NOMO-1 (cell line): Measurements from ENCODE around the gene CXADR.
"Not testable (repeated sequence)": the region's sequence is repeated elsewhere in the genome, so short reads cannot be mapped to it uniquely, and the experiment has no call there.

Source experiments
- DNase-seq, 2 experiments: peaks; one replicate each; lab custom pipeline; 2025; ENCODE audit not compliant: unreplicated experiment in 2 of 2; lab: John Stamatoyannopoulos, UW

CXADR gene

DNA sequence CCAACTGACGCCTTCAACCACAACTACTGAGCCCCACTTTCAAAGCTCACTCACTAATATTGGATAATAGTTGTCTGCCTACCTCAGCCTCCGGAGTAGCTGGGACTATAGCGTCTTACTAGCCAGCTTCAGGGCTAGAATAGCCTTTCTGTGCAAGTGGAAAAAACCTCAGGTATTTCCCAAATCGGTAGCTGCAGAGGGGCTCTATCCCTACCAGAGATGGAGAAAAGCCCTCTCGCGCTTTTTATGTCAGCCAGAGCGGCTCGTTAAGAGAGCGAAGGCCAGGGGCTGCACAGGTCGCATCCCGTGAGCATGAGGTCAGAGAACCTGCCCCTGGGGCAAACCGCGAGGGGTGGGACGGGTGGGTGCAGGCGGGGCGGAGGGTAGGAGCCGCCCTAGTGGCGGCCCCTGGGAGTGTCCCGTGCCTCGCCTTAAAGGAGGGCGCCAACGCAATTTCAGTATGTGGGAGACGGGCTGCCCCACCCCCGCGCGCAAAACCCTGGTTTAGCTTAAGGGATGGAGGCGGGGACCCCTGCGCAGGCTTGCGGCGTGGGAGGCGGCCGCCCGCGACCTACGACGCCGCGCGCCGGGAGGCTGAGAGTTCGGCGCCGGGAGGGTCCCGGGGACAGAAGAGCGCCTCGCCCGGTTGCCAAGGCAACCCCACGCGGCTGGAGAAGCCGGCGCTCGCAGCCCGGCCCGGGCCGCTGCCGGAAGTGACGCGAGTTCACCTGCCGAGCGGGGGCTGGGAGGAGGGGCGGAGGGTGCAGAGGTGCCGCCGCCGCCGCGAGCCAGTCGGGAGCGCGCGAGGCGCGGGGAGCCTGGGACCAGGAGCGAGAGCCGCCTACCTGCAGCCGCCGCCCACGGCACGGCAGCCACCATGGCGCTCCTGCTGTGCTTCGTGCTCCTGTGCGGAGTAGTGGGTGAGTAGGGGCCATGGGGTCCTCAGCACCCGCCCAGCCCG, at the start of gene CXADR:
Gene CXADR, plus strand, starts transcription at position 791 of the 961 bp plus-strand sequence. Its CDS starts 87 bp downstream, at position 878.
- peak; percentile 7 to 13 for DNase-seq

DNA sequence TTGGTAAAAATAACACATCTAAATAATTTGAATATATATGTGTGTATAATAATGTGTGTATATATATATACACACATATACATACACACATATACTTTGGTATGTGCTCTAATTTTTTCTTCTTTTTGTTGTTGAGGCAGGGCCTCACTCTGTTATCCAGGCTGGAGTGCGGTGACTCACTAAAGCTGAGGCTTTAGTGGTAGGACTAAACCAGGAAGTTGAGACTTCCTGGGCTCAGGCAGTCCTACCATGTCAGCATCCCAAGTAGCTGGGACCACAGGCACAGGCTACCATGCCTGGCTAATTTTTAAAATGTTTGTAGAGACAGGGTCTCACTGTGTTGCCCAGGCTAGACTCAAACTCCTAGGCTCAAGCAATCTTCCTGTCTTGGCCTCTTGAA, 46.7 kb upstream of the CXADR start:
- DNase-seq: no peak

DNA sequence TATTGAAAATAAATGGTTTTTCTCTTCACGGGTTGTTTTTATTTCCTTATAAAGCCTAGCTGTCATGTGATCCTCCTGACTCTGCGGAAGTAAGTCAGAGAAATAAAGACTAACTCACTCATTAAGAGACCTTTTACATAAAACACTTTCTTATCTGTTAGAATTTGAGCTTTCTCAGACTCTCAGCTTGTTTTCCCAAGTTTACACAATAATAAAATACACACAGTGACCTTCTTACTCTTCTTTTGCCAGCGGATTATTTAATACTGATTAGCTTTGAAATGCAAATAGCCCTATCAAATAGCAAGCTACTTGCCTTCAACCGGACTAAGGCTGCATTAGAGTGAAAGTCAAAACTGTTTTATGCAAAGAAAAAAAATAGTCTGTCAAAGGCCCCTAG, 45.5 kb upstream of the CXADR start:
- DNase-seq: no peak

DNA sequence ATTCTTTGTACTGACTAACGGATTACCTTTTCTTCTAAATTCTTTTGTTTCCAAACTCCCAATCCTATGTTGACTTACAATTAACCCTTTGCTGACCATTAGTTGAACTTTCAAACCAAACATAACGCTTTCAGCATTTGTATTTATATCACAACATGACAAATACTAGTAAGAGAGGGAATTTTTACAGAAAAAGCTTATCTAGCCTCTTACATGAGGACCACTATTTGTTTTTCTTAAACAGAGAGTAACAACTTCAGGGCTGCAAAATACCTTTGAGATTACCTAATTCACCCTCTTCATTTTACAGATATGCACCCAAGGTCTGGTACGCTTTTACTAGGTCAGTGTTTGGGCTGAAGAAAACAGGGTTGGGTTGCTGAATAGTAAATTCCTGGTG, 45.0 kb upstream of the CXADR start:
- no peak for DNase-seq

DNA sequence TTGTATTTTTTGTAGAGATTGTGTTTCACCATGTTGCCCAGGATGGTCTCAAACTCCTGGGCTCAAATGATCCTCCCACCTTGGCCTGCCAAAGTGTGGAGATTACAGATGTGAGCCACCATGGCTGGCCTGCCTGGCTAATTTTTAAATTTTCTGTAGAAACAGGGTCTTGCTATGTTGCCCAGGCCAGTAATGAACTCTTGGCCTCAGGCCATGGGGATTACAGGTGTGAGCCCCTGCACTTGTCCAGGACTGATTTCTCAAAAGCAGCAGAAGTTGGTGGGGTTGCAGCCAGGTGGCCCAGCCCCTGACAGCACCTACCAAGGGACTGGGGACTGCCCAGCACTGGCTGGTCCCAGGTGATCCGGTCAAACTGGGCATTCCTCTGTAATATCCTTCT, 44.1 kb upstream of the CXADR start:
- no peak for DNase-seq

DNA sequence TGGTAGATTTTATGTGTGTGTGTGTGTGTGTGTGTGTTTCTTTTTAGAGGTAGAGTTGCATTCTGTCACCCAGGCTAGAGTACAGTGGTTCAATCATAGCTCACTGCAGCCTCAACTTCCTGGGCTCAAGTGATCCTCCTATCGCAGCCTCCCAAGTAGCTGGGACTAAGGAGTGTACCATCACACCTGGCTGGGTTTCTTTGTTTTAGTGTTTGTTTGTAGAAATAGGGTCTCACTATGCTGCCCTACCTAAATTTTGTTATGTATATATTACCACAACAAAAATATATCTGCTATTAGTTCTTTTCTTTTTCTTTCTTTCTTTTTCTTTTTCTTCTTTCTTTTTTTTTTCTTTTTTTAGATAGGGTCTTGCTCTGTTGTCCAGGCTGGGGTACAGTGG, 43.1 kb upstream of the CXADR start:
- DNase-seq: no peak

DNA sequence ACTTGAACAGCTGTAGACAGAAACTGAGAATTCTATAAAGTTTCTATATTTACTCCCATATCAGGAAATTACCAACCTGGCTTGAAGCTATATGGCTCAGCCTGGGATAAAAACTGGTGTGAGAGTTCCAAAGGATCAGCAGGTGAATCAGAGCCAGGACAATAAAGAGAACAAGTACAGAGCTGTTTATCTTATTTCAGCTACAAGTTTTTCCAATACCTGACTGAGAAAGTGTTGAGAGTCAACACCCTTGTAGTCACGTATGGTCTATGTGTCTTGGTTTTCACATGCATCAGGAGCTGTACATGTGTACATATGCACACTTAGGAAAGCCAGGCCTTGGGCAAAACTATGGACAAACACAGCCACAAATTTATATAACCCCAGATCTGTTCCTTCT, 40.7 kb upstream of the CXADR start:
- no peak for DNase-seq

DNA sequence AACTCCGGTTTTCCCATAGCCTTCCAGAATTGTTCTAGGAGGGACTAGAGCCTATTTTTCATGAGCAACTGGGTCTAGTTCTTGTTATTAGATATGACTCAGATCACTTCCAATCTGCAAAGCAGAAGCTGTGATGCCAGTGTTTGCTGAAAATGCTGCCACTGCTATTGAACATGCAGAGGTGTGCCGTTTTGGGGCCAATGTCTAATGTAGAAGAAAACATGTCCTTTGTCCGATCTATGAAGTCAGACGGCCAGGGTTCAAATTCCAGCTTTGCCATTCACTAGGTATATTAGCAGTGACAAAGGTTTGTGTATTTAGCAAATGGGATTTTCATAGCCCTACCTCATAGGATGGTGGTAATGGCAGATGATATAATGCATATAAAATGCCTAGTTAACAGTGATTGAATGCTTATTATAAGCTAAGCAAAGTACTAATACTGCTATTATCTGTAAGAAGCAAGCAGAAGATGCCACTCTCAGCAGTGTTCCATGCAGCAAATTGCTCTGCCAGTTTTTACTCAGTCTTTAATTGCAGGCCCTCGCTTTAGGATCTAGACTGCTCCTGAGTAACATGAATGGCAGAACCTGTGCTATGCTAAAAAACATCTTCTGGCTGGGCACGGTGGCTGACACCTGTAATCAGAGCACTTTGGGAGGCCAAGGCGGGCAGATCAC, 40.1 kb upstream of the CXADR start:
- DNase-seq: no peak

DNA sequence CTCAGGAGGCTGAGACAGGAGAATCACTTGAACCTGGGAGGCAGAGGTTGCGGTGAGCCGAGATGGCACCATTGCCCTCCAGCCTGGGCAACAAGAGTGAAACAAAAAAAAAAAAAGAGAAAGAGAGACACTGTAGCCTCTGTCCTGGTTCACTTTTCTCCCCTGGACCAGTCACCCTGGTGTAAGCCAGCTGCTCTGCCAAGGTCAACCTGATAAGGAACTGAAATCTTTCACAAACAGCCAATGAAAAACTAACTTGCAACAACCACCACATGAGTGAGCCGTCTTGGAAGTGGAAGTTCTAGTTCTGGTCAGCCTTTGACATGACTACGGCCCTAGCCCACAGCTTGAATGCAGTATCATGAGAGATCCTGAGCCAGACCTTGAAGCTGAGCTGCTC, 36.8 kb upstream of the CXADR start:
- peak; percentile 1 to 69 for DNase-seq

DNA sequence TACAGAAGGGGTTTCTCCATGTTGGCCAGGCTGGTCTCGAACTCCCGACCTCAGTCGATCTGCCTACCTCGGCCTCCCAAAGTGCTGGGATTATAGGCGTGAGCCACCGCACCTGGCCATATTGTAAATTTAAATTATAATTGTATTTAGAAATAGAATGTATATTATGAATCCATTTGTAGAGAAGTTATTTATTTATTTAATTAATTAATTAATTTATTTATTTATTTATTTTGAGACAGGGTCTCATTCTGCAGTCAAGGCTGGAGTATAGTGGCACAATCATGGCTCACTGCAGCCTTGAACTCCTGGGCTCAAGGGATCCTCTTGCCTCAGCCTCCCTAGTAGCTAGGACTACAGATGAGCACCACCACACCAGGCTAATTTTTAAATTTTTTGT, 34.7 kb upstream of the CXADR start:
- not testable (repeated sequence) for DNase-seq

DNA sequence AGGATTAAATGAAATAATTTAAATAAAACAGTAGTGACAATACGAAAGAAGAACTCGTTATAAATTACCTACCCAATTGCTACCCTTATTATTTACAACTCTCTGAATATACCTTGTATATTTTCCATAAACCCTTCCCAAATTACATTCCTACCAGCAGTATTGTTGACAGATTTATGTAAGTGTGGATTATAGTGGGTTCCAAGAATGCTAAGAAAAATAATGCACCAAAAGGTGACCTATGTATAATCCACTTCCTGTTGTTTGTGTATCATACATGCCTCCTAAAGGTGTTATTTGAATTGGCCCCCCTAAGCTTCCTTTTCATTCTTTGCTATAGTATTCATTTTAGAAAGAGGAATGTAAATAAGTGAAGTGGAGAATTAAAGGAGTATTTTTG, 33.2 kb upstream of the CXADR start:
- no peak for DNase-seq

DNA sequence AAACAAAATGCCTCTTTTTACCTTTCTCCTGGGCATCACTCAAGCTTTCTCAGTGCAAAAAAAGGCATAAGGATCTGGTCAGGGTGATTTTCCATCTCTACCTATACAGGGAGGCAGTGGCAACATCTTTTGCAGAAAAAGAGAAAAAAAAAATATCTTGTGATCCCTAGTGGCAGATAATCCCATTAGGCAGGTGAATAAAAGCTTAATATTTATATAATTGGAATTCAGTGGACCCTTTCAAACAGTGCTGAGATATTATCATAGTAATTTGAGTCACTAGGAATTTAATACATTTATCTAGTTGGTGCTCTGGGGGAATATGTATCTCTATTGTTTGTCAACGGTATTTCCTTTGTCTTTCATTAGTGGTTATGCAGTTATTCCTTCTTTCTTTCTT, 29.9 kb upstream of the CXADR start:
- DNase-seq: no peak

DNA sequence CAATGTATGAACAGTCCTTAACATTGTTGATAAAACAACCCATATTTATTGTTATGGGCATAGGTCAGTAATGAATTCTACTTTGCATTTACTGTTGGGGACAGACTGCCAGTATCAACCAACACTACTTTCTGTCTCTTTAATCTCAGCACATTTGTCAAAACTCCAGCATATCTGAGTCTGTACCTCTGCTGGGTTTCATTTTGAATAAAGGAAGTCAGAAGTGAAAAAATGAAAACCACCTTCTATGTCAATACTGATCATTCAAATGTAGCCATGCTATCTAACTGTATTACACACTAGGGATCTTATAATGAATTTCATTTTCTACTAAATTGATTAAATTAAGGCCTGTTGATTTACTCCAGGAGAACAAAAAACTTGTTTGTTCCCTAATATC, 24.2 kb upstream of the CXADR start:
- DNase-seq: no peak

DNA sequence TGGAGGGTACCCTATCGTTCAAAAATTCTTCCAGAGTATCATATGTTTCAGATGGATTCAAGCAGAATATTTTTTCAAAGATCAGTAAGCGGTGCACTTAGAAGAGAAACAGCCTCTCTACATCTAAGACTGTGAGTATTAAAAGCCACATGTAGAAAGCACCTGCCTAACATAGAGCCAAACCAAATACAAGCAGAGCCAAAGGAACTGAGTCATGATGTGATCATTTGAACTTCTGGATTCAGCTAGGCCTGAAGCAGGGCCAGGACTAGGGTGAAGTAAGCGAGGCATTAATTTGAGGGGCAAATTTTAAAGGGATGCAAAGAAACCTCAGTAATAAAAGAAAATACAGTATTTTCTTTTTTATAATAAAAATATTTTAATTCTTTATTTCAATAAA, 23.3 kb upstream of the CXADR start:
- DNase-seq: not testable (repeated sequence)

DNA sequence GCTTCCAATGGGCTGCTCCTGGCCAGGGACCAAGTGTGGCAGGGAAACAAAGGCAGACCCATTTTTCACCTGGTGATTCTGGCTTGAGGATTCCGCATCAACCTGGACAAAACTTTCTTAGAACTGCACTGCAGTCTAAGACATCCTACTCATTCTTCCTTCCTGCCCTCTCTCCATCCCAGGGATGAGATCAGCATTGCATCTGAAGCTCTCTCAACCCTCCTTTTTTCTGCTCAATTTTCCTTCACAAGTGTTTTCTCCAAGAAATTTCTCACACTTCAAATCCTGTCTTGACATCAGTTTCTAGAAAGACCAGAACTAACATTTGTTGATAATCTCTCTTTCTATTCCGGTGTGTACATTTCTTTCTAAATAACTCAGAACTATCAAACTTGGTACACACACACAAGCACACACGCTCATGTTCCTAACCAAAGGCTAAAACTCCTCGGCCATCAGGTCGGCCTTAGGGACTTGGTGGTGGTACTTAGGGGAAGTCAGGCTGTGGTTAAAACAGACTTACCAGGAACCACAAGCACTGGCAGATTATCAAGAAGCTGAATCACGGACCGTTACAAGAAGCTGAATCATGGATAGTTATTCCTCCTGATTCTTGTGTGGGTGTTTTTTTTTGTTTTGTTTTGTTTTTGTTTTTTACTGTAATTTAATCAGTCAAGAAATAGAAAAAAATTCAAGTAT, 21.0 kb upstream of the CXADR start:
- DNase-seq: peak in 1 of 2 experiments; percentile 56

DNA sequence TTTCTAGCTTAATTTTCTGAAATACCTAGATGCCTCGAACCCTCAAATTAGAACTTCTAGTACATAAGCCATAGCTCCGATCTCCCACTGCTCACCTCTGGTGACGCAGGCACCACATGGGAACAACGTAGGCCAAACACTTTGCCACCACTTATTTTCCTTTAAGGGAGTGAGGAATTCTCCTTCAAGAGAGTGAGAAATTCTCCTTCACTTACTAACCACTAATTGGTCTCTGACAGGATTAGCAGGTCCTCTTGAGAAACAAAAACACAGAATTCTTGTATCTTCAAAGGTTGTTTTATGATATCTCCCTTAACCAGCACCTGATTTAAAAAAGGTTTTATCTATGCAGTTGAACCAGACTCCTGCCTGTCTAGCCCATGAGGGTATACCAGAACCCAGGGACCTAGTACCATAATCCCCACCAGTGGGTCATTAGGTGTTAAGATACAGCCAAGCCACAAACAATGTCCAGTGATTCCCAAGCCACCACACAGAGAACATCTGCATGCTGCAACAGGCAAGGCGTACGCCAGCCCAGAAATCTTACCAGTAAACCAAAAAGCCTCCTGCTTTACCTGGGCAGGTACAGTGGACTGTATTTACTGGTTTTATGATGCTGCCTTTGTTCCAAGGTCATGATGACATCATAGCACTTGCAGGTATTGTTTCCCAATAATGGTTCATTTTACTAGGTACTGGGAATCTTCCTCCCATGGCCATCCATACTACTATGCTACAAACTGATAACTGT, 20.3 kb upstream of the CXADR start:
- no peak for DNase-seq

DNA sequence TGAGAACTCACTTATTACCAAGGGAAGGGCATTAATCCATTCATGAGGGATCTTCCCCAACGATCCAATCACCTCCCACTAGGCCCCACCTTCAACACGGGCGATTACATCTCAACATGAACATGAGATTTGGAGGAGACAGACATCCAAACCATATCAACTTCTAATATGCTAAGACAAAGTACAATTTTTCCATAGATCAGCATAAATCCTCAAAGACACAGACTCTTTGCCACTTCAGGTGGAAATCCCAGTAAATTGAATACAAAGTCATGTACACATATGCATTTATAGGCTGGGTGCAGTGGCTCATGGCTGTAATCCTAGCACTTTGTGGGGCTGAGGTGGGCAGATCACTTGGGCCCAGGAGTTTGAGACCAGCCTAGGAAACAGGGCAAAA, 18.8 kb upstream of the CXADR start:
- no peak for DNase-seq

DNA sequence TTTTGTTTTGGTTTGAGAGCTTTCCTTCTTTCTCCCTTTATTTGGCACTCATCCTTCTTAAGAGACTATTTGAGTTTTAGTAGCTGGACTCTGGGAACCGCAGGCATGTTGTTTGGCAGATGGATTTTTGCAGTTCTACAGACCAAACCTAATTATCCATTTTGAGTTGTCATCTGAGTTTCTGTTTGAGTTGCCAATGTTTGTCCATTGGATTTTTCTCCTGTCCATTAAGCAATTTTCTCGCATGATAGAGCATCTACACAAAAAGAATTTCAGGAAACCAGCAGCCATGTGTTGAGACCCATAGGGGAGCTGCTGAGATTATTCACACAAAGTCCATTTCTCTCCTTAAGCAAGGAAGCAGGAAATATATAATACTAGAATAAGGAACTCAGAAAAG, 17.2 kb upstream of the CXADR start:
- no peak for DNase-seq

DNA sequence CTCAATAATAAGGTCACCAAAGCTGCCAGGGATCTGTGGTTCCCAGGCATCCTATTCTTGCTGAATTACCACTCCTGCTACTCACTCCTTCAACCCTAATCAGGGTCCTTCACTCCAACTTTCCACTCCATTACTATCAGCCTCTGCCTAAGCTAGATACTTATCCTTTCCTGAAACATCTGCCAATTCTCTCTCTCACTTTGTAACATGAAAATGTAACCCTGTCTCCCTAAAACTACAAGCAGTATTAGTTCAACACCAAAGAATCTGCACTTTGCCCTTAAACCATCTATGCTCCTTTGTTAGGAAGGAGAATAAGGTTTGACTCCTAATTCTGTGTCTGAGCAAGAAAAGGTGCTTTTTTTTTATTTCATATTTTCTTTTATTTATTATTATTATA, 15.5 kb upstream of the CXADR start:
- no peak for DNase-seq

DNA sequence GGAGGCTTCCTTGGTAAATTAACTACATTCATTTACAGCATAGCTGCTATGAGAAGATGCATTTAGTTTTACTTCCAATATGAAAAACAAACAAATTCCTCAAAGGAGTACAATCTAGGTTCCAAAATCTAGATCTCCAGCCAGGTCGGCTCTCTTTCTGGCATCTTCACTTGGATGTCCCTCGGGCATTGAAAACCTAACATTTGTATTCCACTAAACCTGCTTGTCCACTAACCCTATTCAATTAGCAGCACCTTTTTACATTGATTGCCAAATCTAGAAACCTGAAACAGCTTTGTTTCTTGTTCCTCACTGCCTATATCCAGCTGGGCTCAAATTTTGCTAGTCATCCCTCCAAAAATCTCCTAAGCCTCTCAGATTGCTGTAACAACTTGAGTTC, 14.3 kb upstream of the CXADR start:
- no peak for DNase-seq
